Measurements from ENCODE around the gene EPHB1. TPM values are rescaled to one million over a fixed set of nuclear protein-coding genes. Genes with fewer than 3 reads are reported as not detected.
A peak's percentile ranks its signal among the peaks of the same experiment; 100 is the strongest.
"Not testable (repeated sequence)": the region's sequence is repeated elsewhere in the genome, so short reads cannot be mapped to it uniquely, and the experiment has no call there.

The EPHB1 gene
- total RNA-seq, 1 donor from 2014 or later: 0.86 TPM

- DNase-seq (ENCODE audit: low read depth): no peak
Measured at GRCh38 chr3:134938029-134938525, 143.0 kb downstream of the EPHB1 start.

GRCh38 chr3:134939978-134940377 is 144.9 kb downstream of the EPHB1 start:
- DNase-seq (ENCODE audit: low read depth): no peak

- DNase-seq (ENCODE audit: low read depth): no peak
Measured at GRCh38 chr3:134941820-134942219, 146.8 kb downstream of the EPHB1 start.

DNA sequence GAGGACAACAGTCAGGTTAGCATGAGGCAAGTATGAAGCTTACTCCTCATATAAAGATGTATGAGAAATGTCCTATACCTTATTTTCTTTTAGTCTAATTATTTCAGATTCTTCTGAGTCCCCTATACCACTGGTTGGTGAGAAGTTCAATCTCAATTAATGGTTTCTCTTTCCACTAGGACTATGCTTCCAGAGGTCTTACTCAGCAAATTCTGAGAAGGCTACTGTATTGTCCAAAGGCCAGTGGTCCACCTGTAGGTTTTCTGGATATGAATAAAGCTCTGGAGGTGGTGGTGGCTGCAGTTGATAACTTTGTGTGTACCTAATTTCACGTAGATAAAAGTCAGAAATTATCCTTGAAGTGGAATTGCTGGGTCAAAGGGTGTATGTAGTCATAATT is 149.4 kb downstream of the EPHB1 start:
- no peak for DNase-seq (ENCODE audit: low read depth)

DNA sequence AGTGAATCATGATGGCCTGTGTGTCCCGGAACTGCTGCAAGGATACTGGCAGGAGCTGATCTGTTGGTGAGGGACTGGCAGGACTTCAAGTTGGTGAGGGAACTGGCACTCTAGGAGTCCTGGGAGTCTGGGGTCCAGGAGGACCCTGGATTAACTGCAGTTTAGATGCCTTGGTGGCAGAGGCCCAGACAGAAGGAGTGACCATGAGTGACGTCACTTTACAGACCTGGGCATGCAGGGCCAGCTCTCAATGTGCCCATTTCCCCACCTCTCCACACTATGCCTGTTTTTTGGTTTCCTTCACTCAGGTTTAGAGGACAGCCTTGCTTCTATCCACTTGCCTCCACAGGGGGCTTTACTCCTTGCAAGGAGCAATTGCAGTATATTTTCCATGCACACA is 154.1 kb downstream of the EPHB1 start:
- DNase-seq (ENCODE audit: low read depth): no peak

DNA sequence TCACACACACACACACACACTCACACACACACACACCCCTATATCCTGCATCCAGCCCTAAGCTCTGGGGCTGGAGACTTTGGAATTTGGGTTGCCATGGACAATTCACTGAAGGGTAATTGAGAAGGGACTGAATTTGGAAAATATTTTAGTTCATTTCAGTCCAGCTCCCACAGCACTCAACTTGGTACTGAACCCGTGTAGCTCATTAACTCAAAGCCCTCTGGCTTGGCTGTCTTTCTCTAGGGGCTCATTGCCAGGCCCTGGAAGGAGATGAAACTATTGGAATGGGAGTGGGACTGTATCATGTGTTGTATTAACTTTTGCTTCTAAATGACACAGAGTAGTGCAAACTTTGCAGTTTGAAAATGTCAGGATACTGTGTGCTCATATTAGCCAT is 157.3 kb downstream of the EPHB1 start:
- no peak for DNase-seq (ENCODE audit: low read depth)

DNA sequence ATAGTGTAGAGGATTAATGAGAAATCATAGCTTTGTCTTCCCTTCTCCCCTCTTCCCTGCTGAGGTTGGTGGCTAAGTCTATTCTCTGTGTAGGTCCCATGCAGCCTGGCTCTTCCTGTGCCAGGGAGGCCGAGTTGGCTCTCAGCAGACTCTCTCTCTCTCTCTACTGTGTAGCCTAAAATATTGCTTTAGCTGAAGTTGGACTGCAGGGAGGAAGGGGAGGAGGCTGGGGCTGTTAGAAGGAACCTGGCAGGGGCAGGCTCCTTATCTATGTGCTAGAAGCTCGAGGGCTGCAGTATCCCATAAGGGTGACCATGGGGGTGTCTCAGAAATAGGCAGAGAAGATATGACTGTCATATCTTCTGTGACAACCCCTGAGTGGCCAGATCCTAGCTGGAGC is 160.8 kb downstream of the EPHB1 start:
- DNase-seq (ENCODE audit: low read depth): no peak

GRCh38 chr3:134956395-134956794 is 161.3 kb downstream of the EPHB1 start:
- DNase-seq (ENCODE audit: low read depth): no peak

GRCh38 chr3:134956844-134957243 is 161.8 kb downstream of the EPHB1 start:
- DNase-seq (ENCODE audit: low read depth): no peak

- DNase-seq (ENCODE audit: low read depth): no peak
Measured at GRCh38 chr3:134959516-134959915, 164.5 kb downstream of the EPHB1 start.

DNA sequence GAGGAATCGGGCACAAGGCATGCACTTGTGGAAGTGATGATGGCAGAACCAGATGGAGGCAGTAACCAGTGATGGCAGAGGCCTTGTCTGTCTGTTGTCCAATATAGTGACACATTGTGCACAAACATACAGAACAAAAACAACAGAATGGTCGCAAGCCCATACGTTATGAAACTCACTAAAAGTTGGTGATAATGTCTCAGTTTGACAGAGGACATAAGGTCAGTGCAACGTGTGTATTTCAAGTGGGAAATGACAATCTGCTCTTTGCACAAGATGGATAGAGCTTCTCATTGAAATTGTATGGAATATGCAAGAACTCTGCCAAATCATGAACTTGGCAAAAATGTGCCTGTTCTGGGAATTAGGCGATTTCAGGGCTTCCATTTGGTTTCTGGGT is 169.2 kb downstream of the EPHB1 start:
- no peak for DNase-seq (ENCODE audit: low read depth)

DNA sequence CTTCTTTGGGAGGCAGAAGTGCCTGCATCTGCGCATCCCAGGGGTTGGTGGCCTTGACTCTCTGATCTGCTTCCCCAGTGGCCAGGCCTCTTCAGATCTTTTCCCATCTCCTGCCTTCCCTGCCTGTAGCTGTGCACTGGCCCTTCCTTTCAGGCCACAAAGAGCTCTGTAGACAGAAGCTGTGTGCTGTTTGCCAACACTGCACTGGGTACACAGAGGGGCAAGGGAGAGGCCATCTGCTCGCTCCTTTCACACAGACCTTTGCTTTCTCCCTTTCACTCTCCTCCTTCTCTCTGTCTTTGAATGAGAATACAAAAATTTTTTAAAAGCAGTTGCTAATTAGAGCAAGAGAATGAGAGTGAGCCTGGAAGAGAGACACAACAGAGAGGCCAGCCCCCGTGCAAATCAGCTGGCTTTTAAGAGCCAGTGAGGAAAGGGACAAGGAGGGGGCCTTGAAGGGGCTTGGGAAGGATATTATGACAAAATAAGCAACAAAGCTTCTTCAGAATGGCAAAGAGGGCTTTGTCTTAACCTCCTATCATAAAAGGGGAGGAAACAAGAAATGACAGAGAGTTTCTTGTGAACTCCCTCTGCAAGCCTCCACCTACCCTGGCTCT is 170.9 kb downstream of the EPHB1 start:
- no peak for DNase-seq (ENCODE audit: low read depth)

DNA sequence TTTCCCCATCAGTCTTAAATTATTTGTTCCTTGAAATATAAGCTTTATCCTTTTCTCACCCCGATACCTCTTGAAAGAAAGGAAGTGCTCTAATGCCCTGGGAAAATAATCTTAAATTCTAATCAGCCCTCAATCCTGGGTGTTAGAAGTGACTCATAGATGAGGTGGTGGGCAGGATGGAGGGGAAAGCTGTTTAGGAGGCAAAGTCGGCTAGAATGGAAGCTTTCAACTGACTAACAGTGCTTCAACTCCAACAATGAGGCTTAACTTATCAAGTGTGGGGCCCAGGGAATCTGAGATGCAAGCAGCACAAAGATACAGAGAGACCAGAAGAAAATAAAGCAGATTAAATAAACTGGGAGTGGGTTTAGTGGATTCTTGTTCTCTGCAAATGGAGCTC is 175.8 kb downstream of the EPHB1 start:
- DNase-seq (ENCODE audit: low read depth): no peak

GRCh38 chr3:134971306-134971705 is 176.2 kb downstream of the EPHB1 start:
- DNase-seq (ENCODE audit: low read depth): no peak

DNA sequence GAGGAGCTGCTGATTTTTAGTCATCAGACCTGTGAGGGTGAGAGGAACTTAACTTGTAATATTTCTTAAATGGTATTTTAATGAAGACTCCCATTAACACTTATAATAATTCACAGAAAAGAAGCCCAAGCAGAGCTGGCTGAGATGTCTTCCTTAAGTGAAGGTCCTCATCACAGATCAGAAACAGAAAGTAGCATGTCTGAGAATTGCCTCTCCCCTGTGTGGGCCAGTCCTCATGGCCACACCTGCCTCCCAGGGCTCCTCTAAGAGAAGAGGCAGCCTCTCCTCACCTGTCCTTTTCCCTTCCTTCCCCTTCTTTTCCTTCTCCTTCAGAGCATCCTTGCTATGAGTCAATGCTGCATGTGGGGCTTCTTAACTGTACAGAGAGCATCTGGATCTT is 176.8 kb downstream of the EPHB1 start:
- not testable (repeated sequence) for DNase-seq (ENCODE audit: low read depth)

GRCh38 chr3:134972836-134973455 is 177.9 kb downstream of the EPHB1 start:
- DNase-seq (ENCODE audit: low read depth): no peak

DNA sequence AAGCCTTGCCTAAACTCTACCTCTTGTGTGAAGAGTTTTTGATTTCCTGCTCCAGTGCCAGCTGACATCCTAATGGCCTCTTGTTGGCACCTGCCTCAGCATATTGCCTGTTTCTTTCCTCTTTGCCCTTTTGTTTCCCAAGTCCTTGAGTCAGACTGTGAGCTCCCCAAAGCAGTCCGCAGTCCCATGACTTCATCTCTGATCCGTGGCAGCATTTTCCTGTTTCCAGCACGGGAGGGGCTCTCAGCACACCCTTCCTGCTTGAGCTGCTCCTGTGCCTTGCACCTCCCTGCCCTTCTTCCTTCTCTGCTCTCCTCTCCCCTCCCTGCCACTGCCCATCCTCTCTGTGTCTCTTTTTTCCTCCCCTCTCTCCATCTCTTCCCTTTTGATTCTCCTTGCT is 179.6 kb downstream of the EPHB1 start:
- no peak for DNase-seq (ENCODE audit: low read depth)

GRCh38 chr3:134976948-134977347 is 181.9 kb downstream of the EPHB1 start:
- DNase-seq (ENCODE audit: low read depth): no peak

- peak; percentile 8 for DNase-seq (ENCODE audit: low read depth)
Measured at GRCh38 chr3:134978658-134979057, 183.6 kb downstream of the EPHB1 start.

DNA sequence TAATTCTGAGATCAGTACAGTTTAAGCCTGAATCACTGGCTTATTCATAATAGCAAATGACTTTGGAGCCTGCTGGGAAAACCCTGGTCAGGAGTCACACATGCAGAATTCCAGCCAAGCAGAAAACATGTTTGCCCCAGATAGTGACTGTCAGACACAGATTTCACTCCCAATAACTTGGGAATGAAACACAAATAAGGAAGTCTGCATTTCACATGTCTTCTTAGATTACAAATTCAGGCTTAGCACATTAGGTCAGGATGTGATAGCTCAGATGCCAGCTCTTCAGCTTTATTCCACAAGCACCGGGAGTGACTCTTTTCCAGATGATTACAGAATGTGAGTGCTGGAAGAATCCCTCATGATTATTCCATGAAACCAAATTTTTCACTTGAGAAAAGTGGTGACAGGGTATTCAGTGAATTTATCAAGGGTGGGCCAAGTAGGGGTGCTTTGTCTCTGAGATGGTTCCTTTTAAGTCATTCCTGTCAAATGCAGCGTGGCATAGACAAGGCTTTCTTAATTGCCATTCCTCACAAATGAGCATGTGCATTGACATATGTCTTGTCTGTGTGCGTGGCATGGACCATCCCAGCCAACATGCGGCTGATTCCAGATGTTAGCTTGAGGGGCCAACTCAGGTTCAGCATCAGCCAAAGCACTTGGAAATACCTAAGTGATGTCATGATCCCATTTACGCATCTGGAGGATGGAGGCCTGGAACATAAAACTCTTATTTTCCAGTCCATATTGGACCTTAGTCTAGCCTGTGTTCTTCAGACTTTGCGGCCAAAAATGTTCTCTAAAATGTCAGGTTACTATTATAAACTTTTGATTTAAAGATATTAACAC is 191.0 kb downstream of the EPHB1 start:
- no peak for DNase-seq (ENCODE audit: low read depth)

DNA sequence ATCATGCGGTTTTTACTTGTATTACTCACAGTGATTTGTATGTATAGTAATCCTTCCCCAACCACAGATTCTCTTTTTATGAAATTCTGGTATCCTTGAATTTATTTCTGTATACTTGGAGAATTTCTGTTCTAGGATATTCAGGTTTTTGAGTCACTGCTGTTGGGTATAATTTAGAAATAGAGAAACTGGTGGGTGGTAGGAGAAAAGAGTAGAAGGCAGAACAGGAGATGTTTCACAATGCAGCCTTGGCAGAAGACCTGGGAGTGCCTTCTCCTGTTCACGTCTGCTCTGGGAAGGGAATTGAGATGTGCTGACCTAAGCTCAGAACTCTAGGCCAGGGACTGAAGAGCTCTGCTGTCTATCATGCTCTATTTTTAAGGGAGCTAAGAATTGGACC is 193.6 kb downstream of the EPHB1 start:
- no peak for DNase-seq (ENCODE audit: low read depth)

DNA sequence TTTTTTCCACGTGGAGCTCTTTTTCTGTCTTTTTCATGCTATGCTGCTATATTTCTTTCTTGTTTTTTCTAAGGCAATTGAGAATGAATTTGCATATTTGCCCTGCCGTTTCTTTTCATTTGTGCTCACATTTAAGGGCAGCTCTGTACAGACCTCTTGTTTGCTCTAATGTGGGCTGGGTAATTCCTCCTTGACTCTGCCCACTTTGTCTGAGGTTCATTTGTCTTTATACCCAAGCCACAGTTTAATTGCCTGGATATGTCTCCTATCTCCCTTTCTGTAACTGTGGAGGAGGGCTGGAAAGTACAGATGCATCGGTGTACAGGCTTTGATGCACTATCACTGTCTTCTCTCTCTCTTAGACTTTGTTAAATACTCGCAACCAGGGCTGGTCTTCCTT is 195.9 kb downstream of the EPHB1 start:
- DNase-seq (ENCODE audit: low read depth): no peak

Measured in myocyte (in vitro differentiated cells).